A549 (cell line): ENCODE data around the gene SORBS1. TPM values are rescaled to one million over a fixed set of nuclear protein-coding genes. Genes with fewer than 3 reads are reported as not detected.

Experiments used
- ATAC-seq, 2 experiments: fragments of 200-7000 bp in 1 of 2; fragments of >200 bp in 1 of 2; cut with Nextera tagmentation in 1 of 2; cut with Tn5 transposase in 1 of 2; 3 replicates each; pipeline versions ENCODE4 v1.8.0 to v1.9.1; 2018 to 2020; ENCODE audit warnings: mild to moderate bottlenecking in 1 of 2, moderate library complexity in 1 of 2
- CTCF ChIA-PET: fragments of 300-600 bp; sonication (Branson Sonifier 250); formaldehyde crosslinking; extraction: SDS; loops from one replicate; lab custom pipeline; 2021; ENCODE audit warnings: antibody characterized with exemption, inconsistent platforms; lab: Yijun Ruan, JAX
- POLR2A ChIA-PET: fragments of 350-600 bp; formaldehyde crosslinking; extraction: SDS; loops from one replicate; lab custom pipeline; 2021; ENCODE audit warnings: antibody characterized with exemption, inconsistent platforms; lab: Yijun Ruan, JAX
- DNase-seq, 2 experiments: peaks; one replicate each; pipeline versions ENCODE4 v3.0.0 to v3.0.0-alpha.2; 2011 to 2016; ENCODE audit warnings: low read depth in 1 of 2, low spot score in 1 of 2
- FAIRE-seq: peaks from 2 replicates; lab custom pipeline; 2011; peaks lifted over from hg19 to GRCh38; lab: Jason Lieb, UNC
- H3K27ac ChIP-seq, 2 experiments: fragments of >200 bp; sonication (Bioruptor Twin); formaldehyde crosslinking; 3 replicates each; pipeline ENCODE4 v1.5.1; 2016 to 2017
- H3K4me1 ChIP-seq: fragments of >200 bp; sonication (Bioruptor Twin); formaldehyde crosslinking; 3 replicates; pipeline ENCODE4 v1.6.1; 2016
- H3K4me2 ChIP-seq: fragments of >200 bp; sonication (Bioruptor Twin); formaldehyde crosslinking; 3 replicates; pipeline ENCODE4 v1.6.1; 2016
- H3K4me3 ChIP-seq: fragments of >200 bp; sonication (Bioruptor Twin); formaldehyde crosslinking; 3 replicates; pipeline ENCODE4 v1.5.1; 2016
- H3K9me3 ChIP-seq: fragments of >200 bp; sonication (Bioruptor Twin); formaldehyde crosslinking; 3 replicates; pipeline ENCODE4 v1.6.1; 2016
- CBX2 ChIP-seq: fragments of 200-600 bp; sonication (generic); IDR thresholded peaks from 2 replicates; pipeline ENCODE4 v1.6.1; 2016; ENCODE audit warnings: low read depth, mild to moderate bottlenecking, borderline replicate concordance
- CHD4 ChIP-seq: fragments of 200-600 bp; sonication (generic); IDR thresholded peaks from 2 replicates; pipeline ENCODE4 v1.6.1; 2016; ENCODE audit warnings: antibody characterized with exemption, mild to moderate bottlenecking, borderline replicate concordance
- EHF ChIP-seq: fragments of 250-450 bp; sonication (Bioruptor Pico); IDR thresholded peaks from 2 replicates; pipeline ENCODE4 v1.5.0; 2020; ENCODE audit warnings: mild to moderate bottlenecking
- EP300 ChIP-seq, 2 experiments: fragments of >200 bp; sonication (Bioruptor Twin); formaldehyde crosslinking; IDR thresholded peaks; 2 replicates in 1 of 2; 3 replicates in 1 of 2; pipeline ENCODE4 v1.6.1; 2016 to 2017
- ESRRA ChIP-seq: fragments of 150-350 bp; IDR thresholded peaks from 2 replicates; pipeline ENCODE4 v1.6.1; 2014; ENCODE audit warnings: mild to moderate bottlenecking, low read length, borderline replicate concordance
- HOXB5 ChIP-seq: fragments of 250-450 bp; sonication (Bioruptor Pico); IDR thresholded peaks from 2 replicates; pipeline ENCODE4 v1.5.0; 2020; ENCODE audit warnings: mild to moderate bottlenecking, moderate library complexity
- JUN ChIP-seq, 2 experiments: fragments of >200 bp; sonication (Bioruptor Twin); formaldehyde crosslinking; IDR thresholded peaks; 2 replicates in 1 of 2; 3 replicates in 1 of 2; pipeline ENCODE4 v1.6.1; 2016 to 2017
- KDM1A ChIP-seq: fragments of 200-600 bp; sonication (generic); IDR thresholded peaks from 2 replicates; pipeline ENCODE4 v1.6.1; 2016; ENCODE audit warnings: low read depth, mild to moderate bottlenecking
- RARB ChIP-seq: fragments of 250-450 bp; sonication (Bioruptor Pico); IDR thresholded peaks from 2 replicates; pipeline ENCODE4 v1.8.0; 2021; ENCODE audit warnings: mild to moderate bottlenecking, moderate library complexity
- RCOR1 ChIP-seq: fragments of 150-350 bp; IDR thresholded peaks from 2 replicates; pipeline ENCODE4 v1.6.1; 2014; ENCODE audit warnings: antibody characterized with exemption, low read length, low read depth
- RFX5 ChIP-seq: fragments of 450-650 bp; IDR thresholded peaks from 2 replicates; pipeline ENCODE4 v1.7.1; 2014; ENCODE audit warnings: antibody characterized with exemption, mild to moderate bottlenecking, moderate library complexity
- SREBF2 ChIP-seq: fragments of 450-650 bp; IDR thresholded peaks from 2 replicates; pipeline ENCODE4 v1.6.1; 2014; ENCODE audit warnings: mild to moderate bottlenecking, moderate library complexity
- TP53 ChIP-seq: fragments of 250-450 bp; sonication (Bioruptor Pico); IDR thresholded peaks from 2 replicates; pipeline ENCODE4 v1.5.0; 2021; ENCODE audit warnings: mild to moderate bottlenecking, moderate library complexity
- USF2 ChIP-seq: fragments of 450-650 bp; IDR thresholded peaks from 2 replicates; pipeline ENCODE4 v1.6.1; 2014; ENCODE audit warnings: antibody characterized with exemption
- WGBS: methylation state at CpG from one replicate; pipeline ENCODE4 v1.1.6; 2017; ENCODE audit errors: missing lambda C conversion rate; 5-methylcytosine and 5-hydroxymethylcytosine counted together
- polyA plus RNA-seq, 4 experiments: library from polyadenylated mRNA; depleted of rRNA in 3 of 4; stranded (reverse); fragments of >200 nt; fragmentation: RNase III in 1 of 4; extraction: RNeasy Plus Mini Kit Qiagen cat#74134 plus additional on column Dnase treatment in 1 of 4; gene quantifications; 2 replicates in 3 of 4; 3 replicates in 1 of 4; pipeline ENCODE4 v1.2.3, GENCODE V29; 2011 to 2017
- TF ChIP-seq, protein P1 (sequence below): fragments of >200 bp; sonication (Bioruptor Twin); formaldehyde crosslinking; IDR thresholded peaks from 3 replicates; pipeline ENCODE4 v1.6.1; 2016
- TF ChIP-seq, protein P2 (sequence below): fragments of 250-450 bp; sonication (Bioruptor Pico); IDR thresholded peaks from 2 replicates; pipeline ENCODE4 v1.5.0; 2020; ENCODE audit warnings: low read depth, mild to moderate bottlenecking, moderate library complexity
- TF ChIP-seq, protein P3 (sequence below): fragments of 200-600 bp; sonication (generic); IDR thresholded peaks from 2 replicates; pipeline ENCODE4 v1.6.1; 2016; ENCODE audit warnings: antibody characterized with exemption, mild to moderate bottlenecking, moderate library complexity
- TF ChIP-seq, protein P4 (sequence below): IDR thresholded peaks from 2 replicates; pipeline ENCODE4 v1.6.1; 2012

Gene SORBS1
- polyA plus RNA-seq, 2 of the 4 experiments (the other 2 are of a cell fraction), result 0.39 to 0.80 TPM

DNA sequence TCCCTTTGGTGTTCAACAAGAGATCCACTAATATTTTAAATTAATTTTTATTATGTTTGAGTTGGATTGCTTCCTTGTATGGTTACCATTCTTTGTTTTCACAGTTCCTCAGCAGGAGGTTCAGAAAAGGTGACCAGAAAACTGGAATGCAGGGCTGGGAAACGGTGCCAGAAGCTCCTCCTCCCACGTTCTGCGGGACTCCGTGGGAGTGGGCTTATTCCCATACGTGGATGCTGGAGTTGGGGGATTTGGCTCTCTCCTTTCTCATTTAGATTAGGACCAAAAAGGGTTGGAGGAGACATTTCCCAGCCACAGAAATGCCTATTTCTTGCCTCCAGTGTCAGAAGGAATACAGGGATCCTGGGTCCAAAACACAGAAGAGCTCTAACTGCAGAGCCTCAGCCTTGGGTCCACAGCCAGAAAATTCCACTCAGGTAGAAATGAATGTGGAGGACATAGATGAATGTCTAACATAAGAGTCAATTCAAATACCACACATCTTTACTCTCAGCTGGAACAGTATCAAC lies 56.0 kb downstream of the SORBS1 start:
- TF ChIP-seq RFX5, result no peak
- TF ChIP-seq, protein P1, sequence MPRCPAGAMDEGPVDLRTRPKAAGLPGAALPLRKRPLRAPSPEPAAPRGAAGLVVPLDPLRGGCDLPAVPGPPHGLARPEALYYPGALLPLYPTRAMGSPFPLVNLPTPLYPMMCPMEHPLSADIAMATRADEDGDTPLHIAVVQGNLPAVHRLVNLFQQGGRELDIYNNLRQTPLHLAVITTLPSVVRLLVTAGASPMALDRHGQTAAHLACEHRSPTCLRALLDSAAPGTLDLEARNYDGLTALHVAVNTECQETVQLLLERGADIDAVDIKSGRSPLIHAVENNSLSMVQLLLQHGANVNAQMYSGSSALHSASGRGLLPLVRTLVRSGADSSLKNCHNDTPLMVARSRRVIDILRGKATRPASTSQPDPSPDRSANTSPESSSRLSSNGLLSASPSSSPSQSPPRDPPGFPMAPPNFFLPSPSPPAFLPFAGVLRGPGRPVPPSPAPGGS, result no peak
- TF ChIP-seq ESRRA, result no peak
- TF ChIP-seq JUN (IDR thresholded peaks at IDR 0.05), result no peak
- TF ChIP-seq EHF, result no peak
- no peak for TF ChIP-seq CHD4
- TF ChIP-seq CBX2, result no peak
- TF ChIP-seq USF2, result no peak
- TF ChIP-seq TP53 (CRISPR knock-in tag), result no peak
- TF ChIP-seq, all 56 proteins: peak for 0
- H3K4me1 ChIP-seq, result no peaks in the 10 kb centered on the region
- no peak for ATAC-seq
- POLR2A ChIA-PET, result no interaction called here
- DNase-seq, result no peak
- CTCF ChIA-PET, result interaction anchor here (0.6 to 1.4 kb wide), 4 partner anchors 8 to 260 kb away, joined by 3 to 4 read pairs (median 4); no protein-coding TSS in a partner anchor
- no peaks in the 10 kb centered on the region for H3K9me3 ChIP-seq
- H3K27ac ChIP-seq, result no peak overlapping the region
- 45% methylated on average over 5 of the region's 5 CpGs for WGBS
- H3K4me2 ChIP-seq, result no peak overlapping the region
- no peak overlapping the region for H3K4me3 ChIP-seq
- FAIRE-seq, result no peak

- DNase-seq (no peak), FAIRE-seq (no peak), ATAC-seq (no peak)
- Histone ChIP-seq H3K4me3 (no peak overlapping the region), H3K4me1 (no peaks in the 10 kb centered on the region), H3K27ac (no peak overlapping the region), H3K9me3 (no peaks in the 10 kb centered on the region), H3K4me2 (no peak overlapping the region)
- CTCF ChIA-PET, result interaction anchor here (1.4 to 1.7 kb wide), 3 partner anchors 9 to 74 kb away, joined by 3 to 4 read pairs (median 4); no protein-coding TSS in a partner anchor
- POLR2A ChIA-PET, result no interaction called here
- WGBS, result 75% methylated on average over 4 of the region's 4 CpGs
- TF ChIP-seq RFX5 (no peak), TP53 (CRISPR knock-in tag) (no peak), HOXB5 (CRISPR knock-in tag) (no peak), RCOR1 (no peak), SREBF2 (no peak), RARB (CRISPR knock-in tag) (no peak), KDM1A (no peak), EP300 (IDR thresholded peaks at IDR 0.05) (no peak), ESRRA (no peak), CHD4 (no peak)
- TF ChIP-seq, protein P2, sequence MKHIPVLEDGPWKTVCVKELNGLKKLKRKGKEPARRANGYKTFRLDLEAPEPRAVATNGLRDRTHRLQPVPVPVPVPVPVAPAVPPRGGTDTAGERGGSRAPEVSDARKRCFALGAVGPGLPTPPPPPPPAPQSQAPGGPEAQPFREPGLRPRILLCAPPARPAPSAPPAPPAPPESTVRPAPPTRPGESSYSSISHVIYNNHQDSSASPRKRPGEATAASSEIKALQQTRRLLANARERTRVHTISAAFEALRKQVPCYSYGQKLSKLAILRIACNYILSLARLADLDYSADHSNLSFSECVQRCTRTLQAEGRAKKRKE (CRISPR knock-in tag), result no peak
- TF ChIP-seq, protein P3, sequence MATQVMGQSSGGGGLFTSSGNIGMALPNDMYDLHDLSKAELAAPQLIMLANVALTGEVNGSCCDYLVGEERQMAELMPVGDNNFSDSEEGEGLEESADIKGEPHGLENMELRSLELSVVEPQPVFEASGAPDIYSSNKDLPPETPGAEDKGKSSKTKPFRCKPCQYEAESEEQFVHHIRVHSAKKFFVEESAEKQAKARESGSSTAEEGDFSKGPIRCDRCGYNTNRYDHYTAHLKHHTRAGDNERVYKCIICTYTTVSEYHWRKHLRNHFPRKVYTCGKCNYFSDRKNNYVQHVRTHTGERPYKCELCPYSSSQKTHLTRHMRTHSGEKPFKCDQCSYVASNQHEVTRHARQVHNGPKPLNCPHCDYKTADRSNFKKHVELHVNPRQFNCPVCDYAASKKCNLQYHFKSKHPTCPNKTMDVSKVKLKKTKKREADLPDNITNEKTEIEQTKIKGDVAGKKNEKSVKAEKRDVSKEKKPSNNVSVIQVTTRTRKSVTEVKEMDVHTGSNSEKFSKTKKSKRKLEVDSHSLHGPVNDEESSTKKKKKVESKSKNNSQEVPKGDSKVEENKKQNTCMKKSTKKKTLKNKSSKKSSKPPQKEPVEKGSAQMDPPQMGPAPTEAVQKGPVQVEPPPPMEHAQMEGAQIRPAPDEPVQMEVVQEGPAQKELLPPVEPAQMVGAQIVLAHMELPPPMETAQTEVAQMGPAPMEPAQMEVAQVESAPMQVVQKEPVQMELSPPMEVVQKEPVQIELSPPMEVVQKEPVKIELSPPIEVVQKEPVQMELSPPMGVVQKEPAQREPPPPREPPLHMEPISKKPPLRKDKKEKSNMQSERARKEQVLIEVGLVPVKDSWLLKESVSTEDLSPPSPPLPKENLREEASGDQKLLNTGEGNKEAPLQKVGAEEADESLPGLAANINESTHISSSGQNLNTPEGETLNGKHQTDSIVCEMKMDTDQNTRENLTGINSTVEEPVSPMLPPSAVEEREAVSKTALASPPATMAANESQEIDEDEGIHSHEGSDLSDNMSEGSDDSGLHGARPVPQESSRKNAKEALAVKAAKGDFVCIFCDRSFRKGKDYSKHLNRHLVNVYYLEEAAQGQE, result no peak
- TF ChIP-seq, protein P4, sequence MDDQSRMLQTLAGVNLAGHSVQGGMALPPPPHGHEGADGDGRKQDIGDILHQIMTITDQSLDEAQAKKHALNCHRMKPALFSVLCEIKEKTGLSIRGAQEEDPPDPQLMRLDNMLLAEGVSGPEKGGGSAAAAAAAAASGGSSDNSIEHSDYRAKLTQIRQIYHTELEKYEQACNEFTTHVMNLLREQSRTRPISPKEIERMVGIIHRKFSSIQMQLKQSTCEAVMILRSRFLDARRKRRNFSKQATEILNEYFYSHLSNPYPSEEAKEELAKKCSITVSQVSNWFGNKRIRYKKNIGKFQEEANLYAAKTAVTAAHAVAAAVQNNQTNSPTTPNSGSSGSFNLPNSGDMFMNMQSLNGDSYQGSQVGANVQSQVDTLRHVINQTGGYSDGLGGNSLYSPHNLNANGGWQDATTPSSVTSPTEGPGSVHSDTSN, result no peak
These were observed 56.9 kb downstream of the SORBS1 start for GRCh38 chr10:95504246-95504691.
